Upper lobe of right lung (tissue), 1 donor: ENCODE results near the gene ATP13A4. TPM values are rescaled to one million over a fixed set of nuclear protein-coding genes. Genes with fewer than 3 reads are reported as not detected.

Experiments used
- ATAC-seq: fragments of 200-7000 bp; cut with Tn5 transposase; one replicate; pipeline ENCODE4 v1.9.1; 2020; ENCODE audit warnings: mild to moderate bottlenecking, moderate library complexity
- DNase-seq: peaks from one replicate; pipeline ENCODE4 v3.0.0-alpha.2; 2020
- H3K27ac ChIP-seq: fragments of 200-600 bp; one replicate; pipeline ENCODE4 v1.8.0; 2022
- H3K27me3 ChIP-seq: fragments of 200-600 bp; one replicate; pipeline ENCODE4 v1.8.0; 2022; ENCODE audit warnings: mild to moderate bottlenecking
- H3K36me3 ChIP-seq: fragments of 200-600 bp; one replicate; pipeline ENCODE4 v1.8.0; 2022
- H3K4me1 ChIP-seq: fragments of 200-600 bp; one replicate; pipeline ENCODE4 v1.8.0; 2022
- H3K4me3 ChIP-seq: fragments of 200-600 bp; one replicate; pipeline ENCODE4 v1.8.0; 2022; ENCODE audit warnings: mild to moderate bottlenecking
- H3K9me3 ChIP-seq: fragments of 200-600 bp; one replicate; pipeline ENCODE4 v1.8.0; 2022
- CTCF ChIP-seq: fragments of 200-600 bp; IDR thresholded peaks from one replicate; pipeline ENCODE4 v1.8.0; 2022; ENCODE audit warnings: antibody characterized with exemption
- intact Hi-C: fragments of 100-400 bp; cut with DNase I; formaldehyde crosslinking; loops from one replicate; pipeline ENCODE4 v1.11.0; 2022
- total RNA-seq: library from RNA; stranded (reverse); fragmentation: NEBNext Ultra II Directional; extraction: Animal tissue kit (Norgen Biotek cat#: 25700); gene quantifications from one replicate; pipeline ENCODE4 v1.2.1, GENCODE V29; 2021
- donor health status: DM: no; HTN: yes; CAD: no; lungs with severe emphysema.

Gene ATP13A4
- total RNA-seq, 1 donor from 2014 or later = 248 TPM

- DNase-seq (no peak), ATAC-seq (no peak)
- H3K27me3 ChIP-seq = no peaks in the 10 kb centered on the region
- H3K4me3 ChIP-seq = no peak overlapping the region
- no peaks in the 10 kb centered on the region for H3K9me3 ChIP-seq
- intact Hi-C loops = no loop called here
- peaks cover 22% of the 10 kb centered on the region for H3K4me1 ChIP-seq
- no peaks in the 10 kb centered on the region for H3K36me3 ChIP-seq
- no peak overlapping the region for H3K27ac ChIP-seq
- TF ChIP-seq CTCF = no peak
These were observed 58.0 kb downstream of the ATP13A4 start for GRCh38 chr3:193496658-193497057.

- H3K27ac ChIP-seq = peak overlapping the region; percentile 38
- peaks cover 13% of the 10 kb centered on the region for H3K4me1 ChIP-seq
- no peaks in the 10 kb centered on the region for H3K9me3 ChIP-seq
- H3K36me3 ChIP-seq = no peaks in the 10 kb centered on the region
- ATAC-seq (peak; percentile 43), DNase-seq (no peak)
- intact Hi-C loops = no loop called here
- H3K27me3 ChIP-seq = no peaks in the 10 kb centered on the region
- no peak for TF ChIP-seq CTCF
- H3K4me3 ChIP-seq = no peak overlapping the region
These were observed 63.7 kb downstream of the ATP13A4 start for GRCh38 chr3:193491026-193491425.

- Histone ChIP-seq H3K4me3 (no peak overlapping the region), H3K4me1 (peaks cover 13% of the 10 kb centered on the region), H3K27ac (peak overlapping the region; percentile 38), H3K9me3 (no peaks in the 10 kb centered on the region), H3K27me3 (no peaks in the 10 kb centered on the region), H3K36me3 (no peaks in the 10 kb centered on the region)
- intact Hi-C loops = no loop called here
- no peak for TF ChIP-seq CTCF
- DNase-seq (no peak), ATAC-seq (no peak)
These were observed 64.1 kb downstream of the ATP13A4 start for GRCh38 chr3:193490580-193490979.

- H3K9me3 ChIP-seq = no peaks in the 10 kb centered on the region
- no peaks in the 10 kb centered on the region for H3K27me3 ChIP-seq
- no peak overlapping the region for H3K4me3 ChIP-seq
- no peaks in the 10 kb centered on the region for H3K36me3 ChIP-seq
- no peak for TF ChIP-seq CTCF
- intact Hi-C loops = no loop called here
- H3K4me1 ChIP-seq = peaks cover 13% of the 10 kb centered on the region
- ATAC-seq = peak; percentile 38
- DNase-seq = no peak
- H3K27ac ChIP-seq = peak overlapping the region; percentile 38
These were observed 64.7 kb downstream of the ATP13A4 start for GRCh38 chr3:193489949-193490348.

- peaks cover 13% of the 10 kb centered on the region for H3K4me1 ChIP-seq
- no peaks in the 10 kb centered on the region for H3K36me3 ChIP-seq
- no peak overlapping the region for H3K4me3 ChIP-seq
- TF ChIP-seq CTCF = no peak
- intact Hi-C loops = no loop called here
- no peaks in the 10 kb centered on the region for H3K27me3 ChIP-seq
- no peaks in the 10 kb centered on the region for H3K9me3 ChIP-seq
- ATAC-seq = peak; percentile 38
- no peak overlapping the region for H3K27ac ChIP-seq
- DNase-seq = no peak
These were observed 66.0 kb downstream of the ATP13A4 start for GRCh38 chr3:193488741-193489140.

GRCh38 chr3:193483988-193484539, 70.6 kb downstream of the ATP13A4 start:
- Histone ChIP-seq H3K4me3 (no peak overlapping the region), H3K36me3 (no peaks in the 10 kb centered on the region), H3K9me3 (no peaks in the 10 kb centered on the region), H3K27ac (peak overlapping the region; percentile 30), H3K27me3 (no peaks in the 10 kb centered on the region), H3K4me1 (no peaks in the 10 kb centered on the region)
- DNase-seq (no peak), ATAC-seq (peak; percentile 82)
- intact Hi-C loops = no loop called here
- TF ChIP-seq CTCF = no peak
